Body of pancreas (tissue), 4 donors: ENCODE measurements around the gene ARFGAP3.

Experiments
- CTCF ChIP-seq, 7 experiments: fragments of 450-650 bp in 4 of 7; fragments of 200-600 bp in 3 of 7; sonication (generic) in 3 of 7; IDR thresholded peaks; one replicate each; pipeline ENCODE4 v1.5.1; 2016 to 2019; ENCODE audit warnings: antibody characterized with exemption in 7 of 7
- POLR2A ChIP-seq, 3 donors: fragments of 450-650 bp; IDR thresholded peaks; one replicate each; pipeline ENCODE4 v1.6.1; 2016; ENCODE audit warnings: antibody characterized with exemption in 3 of 3, mild to moderate bottlenecking in 2 of 3

GRCh38 chr22:42884616-42885375 is 27.7 kb upstream of the ARFGAP3 start:
- no peak for TF ChIP-seq CTCF (IDR thresholded peaks at IDR 0.05)
- TF ChIP-seq POLR2A (IDR thresholded peaks at IDR 0.05), result no peak
